GM18507 (cell line): ENCODE measurements around the gene SLAIN2.
"Not testable (repeated sequence)": the region's sequence is repeated elsewhere in the genome, so short reads cannot be mapped to it uniquely, and the experiment has no call there.

Source experiments
- DNase-seq: peaks from one replicate; pipeline ENCODE4 v3.0.0; 2011; ENCODE audit warnings: low read depth; ENCODE audit not compliant: insufficient read length; ENCODE audit errors: extremely low spot score
- FAIRE-seq: peaks from 2 replicates; lab custom pipeline; 2011; peaks lifted over from hg19 to GRCh38; lab: Jason Lieb, UNC

Gene SLAIN2

GRCh38 chr4:48428926-48429325 lies 87.6 kb downstream of the SLAIN2 start:
- DNase-seq (no peak), FAIRE-seq (peak; percentile 18)

- FAIRE-seq (no peak), DNase-seq (no peak)
These were observed 88.6 kb downstream of the SLAIN2 start for GRCh38 chr4:48429709-48430474.

GRCh38 chr4:48431401-48431800 lies 90.1 kb downstream of the SLAIN2 start:
- no peak for FAIRE-seq

GRCh38 chr4:48432017-48432416 lies 90.7 kb downstream of the SLAIN2 start:
- FAIRE-seq (no peak), DNase-seq (no peak)

More at GRCh38 chr4:48431401-48431800, 90.1 kb downstream of the SLAIN2 start:
- no peak for DNase-seq

GRCh38 chr4:48436318-48436717 lies 95.0 kb downstream of the SLAIN2 start:
- DNase-seq, result no peak
- FAIRE-seq, result no peak

- DNase-seq (no peak), FAIRE-seq (no peak)
These were observed 98.7 kb downstream of the SLAIN2 start for GRCh38 chr4:48439988-48440387.

GRCh38 chr4:48440914-48441313 lies 99.6 kb downstream of the SLAIN2 start:
- DNase-seq, FAIRE-seq: not testable (repeated sequence)

GRCh38 chr4:48445704-48446103 lies 104.4 kb downstream of the SLAIN2 start:
- DNase-seq, result no peak
- FAIRE-seq, result peak; percentile 12

GRCh38 chr4:48446642-48447041 lies 105.3 kb downstream of the SLAIN2 start:
- no peak for FAIRE-seq

GRCh38 chr4:48449151-48449550 lies 107.8 kb downstream of the SLAIN2 start:
- no peak for FAIRE-seq
- DNase-seq, result no peak

More at GRCh38 chr4:48446642-48447041, 105.3 kb downstream of the SLAIN2 start:
- no peak for DNase-seq

- FAIRE-seq, result peak; percentile 60
- DNase-seq, result no peak
These were observed 109.4 kb downstream of the SLAIN2 start for GRCh38 chr4:48450740-48451139.

GRCh38 chr4:48451656-48452055 lies 110.3 kb downstream of the SLAIN2 start:
- not testable (repeated sequence) for DNase-seq
- peak; percentile 73 for FAIRE-seq

- FAIRE-seq, result no peak
- DNase-seq, result no peak
These were observed 113.3 kb downstream of the SLAIN2 start for GRCh38 chr4:48454591-48454990.

- FAIRE-seq (no peak), DNase-seq (no peak)
These were observed 119.7 kb downstream of the SLAIN2 start for GRCh38 chr4:48461000-48461399.

- DNase-seq, result no peak
- FAIRE-seq, result no peak
These were observed 121.0 kb downstream of the SLAIN2 start for GRCh38 chr4:48462363-48462762.

- DNase-seq (no peak), FAIRE-seq (peak; percentile 44)
These were observed 126.1 kb downstream of the SLAIN2 start for GRCh38 chr4:48467442-48467841.

- DNase-seq (no peak), FAIRE-seq (no peak)
These were observed 126.6 kb downstream of the SLAIN2 start for GRCh38 chr4:48467891-48468290.

GRCh38 chr4:48470137-48470536 lies 128.8 kb downstream of the SLAIN2 start:
- FAIRE-seq (no peak), DNase-seq (no peak)

- no peak for DNase-seq
- FAIRE-seq, result no peak
These were observed 129.2 kb downstream of the SLAIN2 start for GRCh38 chr4:48470570-48470969.

- FAIRE-seq (no peak), DNase-seq (no peak)
These were observed 131.5 kb downstream of the SLAIN2 start for GRCh38 chr4:48472794-48473193.

GRCh38 chr4:48475770-48476169 lies 134.4 kb downstream of the SLAIN2 start:
- DNase-seq (no peak), FAIRE-seq (peak; percentile 5)
